GM18520 (cell line): ENCODE data around the gene OR10T2.
"Not testable (repeated sequence)": the region's sequence is repeated elsewhere in the genome, so short reads cannot be mapped to it uniquely, and the experiment has no call there.

Experiments
- ATAC-seq: cut with Tn5 transposase; IDR thresholded peaks from one replicate; pipeline ENCODE4 v1.9.1; 2021; ENCODE audit not compliant: unreplicated experiment

The OR10T2 gene

DNA sequence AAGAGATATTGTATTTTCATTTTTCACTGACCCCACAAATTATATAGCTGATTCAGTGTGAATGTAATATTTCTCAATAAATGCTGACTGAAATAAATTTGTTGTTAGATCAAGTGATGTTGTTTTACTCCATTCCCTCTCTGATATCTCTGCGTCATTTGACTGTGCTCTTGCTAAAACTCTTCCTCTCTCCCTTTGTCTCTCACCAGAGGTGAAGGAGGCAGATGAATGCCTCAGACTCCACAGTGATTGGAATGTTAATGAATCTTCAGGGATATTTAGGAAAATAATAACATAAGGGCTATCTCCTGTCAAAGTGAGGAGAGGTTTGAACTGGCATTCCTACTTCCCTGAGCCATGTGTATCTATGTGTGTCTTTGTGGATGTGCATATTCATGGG is 41.8 kb downstream of the OR10T2 start:
- ATAC-seq: no peak

DNA sequence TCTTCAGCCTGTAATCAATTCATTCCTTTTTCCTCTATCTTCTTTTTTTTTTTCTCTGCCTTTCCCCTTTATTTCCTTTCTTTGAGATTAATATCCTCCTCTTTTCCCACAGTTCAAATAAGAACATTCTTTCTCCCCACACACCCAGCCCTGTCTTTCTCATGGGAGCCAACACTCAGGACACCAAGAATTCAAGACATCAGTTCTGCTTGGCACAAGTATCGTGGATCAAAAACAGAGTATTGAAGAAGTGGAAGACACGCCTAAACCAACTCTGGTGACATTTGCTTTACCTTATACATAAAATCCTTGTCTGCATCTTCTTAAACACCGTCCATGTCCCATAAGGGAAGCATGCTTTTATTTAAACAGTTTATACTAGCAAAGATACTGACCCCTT is 42.6 kb downstream of the OR10T2 start:
- no peak for ATAC-seq

DNA sequence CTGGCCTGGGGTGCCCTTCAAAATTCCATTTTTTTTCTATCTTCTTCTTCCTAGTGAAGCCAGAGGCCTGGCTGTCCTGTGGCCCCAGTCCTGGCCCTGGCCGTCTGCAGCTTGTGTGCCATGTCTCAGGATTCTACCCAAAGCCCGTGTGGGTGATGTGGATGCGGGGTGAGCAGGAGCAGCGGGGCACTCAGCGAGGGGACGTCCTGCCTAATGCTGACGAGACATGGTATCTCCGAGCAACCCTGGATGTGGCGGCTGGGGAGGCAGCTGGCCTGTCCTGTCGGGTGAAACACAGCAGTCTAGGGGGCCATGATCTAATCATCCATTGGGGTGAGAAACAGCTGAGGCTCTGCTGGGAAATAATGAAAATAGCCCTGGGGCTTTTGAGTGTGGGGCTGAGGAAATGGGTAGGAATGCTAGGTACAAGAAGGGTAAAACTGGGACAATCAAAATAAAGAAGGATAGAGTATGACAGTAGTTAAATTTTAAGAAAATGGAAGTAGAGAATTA is 43.4 kb downstream of the OR10T2 start:
- no peak for ATAC-seq

DNA sequence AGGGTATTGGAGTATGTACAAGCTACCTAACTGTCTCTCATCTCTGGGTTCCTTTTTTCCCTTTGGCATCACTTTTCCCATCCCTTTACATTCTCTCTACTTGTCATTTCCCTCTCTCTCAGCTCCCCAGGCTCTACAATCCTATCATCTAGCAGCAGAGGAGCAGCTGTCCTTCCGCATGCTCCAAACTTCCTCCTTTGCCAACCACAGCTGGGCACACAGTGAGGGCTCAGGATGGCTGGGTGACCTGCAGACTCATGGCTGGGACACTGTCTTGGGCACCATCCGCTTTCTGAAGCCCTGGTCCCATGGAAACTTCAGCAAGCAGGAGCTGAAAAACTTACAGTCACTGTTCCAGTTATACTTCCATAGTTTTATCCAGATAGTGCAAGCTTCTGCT is 45.0 kb downstream of the OR10T2 start:
- ATAC-seq: no peak

DNA sequence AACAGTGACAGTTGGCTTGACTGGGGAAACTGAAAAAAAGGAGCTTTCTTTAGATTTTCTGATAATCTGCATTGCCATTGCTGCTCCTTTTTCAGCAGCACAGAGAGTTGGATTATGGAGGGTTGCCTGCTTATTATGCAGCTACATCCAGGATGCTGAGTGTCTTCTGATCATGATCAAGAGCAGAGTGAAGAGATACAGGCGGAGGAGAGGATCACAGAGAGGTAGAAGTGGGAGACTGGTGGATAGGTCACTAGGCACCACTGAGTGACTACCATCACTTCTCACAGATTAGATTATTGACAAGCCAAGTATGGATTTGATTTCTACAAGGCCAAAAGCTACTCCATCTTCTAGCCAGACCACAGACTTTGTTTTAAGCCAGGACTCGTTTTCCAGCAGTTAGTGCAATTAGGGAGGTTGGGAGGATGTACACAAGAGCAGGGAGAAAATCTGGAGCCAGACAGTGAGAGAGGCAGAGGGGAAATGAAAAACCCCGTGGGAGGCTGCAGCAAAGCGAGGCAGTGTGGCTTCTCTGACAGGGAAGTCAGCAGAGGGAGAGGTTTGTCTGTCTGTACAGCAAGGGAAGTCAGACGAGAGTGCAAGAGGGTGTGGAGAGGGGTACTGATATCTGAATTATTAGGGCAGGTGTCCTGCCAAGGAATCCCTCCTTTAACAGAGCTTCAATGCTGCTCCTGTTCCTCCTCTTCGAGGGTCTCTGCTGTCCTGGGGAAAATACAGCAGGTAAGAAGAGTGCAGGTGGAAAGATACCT is 45.8 kb downstream of the OR10T2 start, which contains the start of gene CD1E:
CD1E (plus strand) TSS at position 592 of the 773 bp plus-strand sequence; CDS start at position 687, 95 bp downstream.
- no peak for ATAC-seq

DNA sequence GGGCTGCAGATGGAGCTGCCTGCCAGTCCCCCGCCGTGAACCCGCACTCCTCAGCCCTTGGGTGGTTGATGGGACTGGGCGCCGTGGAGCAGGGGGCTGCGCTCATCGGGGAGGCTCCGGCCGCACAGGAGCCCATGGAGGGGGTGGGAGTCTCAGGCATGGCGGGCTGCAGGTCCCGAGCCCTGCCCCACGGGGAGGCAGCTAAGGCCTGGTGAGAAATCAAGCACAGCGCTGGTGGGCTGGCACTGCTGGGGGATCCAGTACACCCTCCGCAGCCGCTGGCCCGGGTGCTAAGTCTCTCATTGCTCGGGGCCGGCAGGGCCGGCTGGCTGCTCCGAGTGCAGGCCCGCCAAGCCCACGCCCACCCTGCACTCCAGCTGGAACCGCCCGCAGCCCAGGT is 50.3 kb downstream of the OR10T2 start:
- ATAC-seq: not testable (repeated sequence)
